GM12891 (cell line): ENCODE results near the gene FAM53A.

ENCODE experiments used
- POLR2A ChIP-seq: IDR thresholded peaks from 2 replicates; pipeline ENCODE4 v1.6.1; 2011; ENCODE audit warnings: low read depth, low read length, control low read depth
- POLR2AphosphoS5 ChIP-seq: IDR thresholded peaks from 2 replicates; pipeline ENCODE4 v1.6.1; 2011; ENCODE audit warnings: low read depth, low read length, control low read depth
- POU2F2 ChIP-seq: IDR thresholded peaks from 2 replicates; pipeline ENCODE4 v1.6.1; 2011; ENCODE audit warnings: low read depth, mild to moderate bottlenecking, control low read depth, low read length, moderate library complexity
- SPI1 ChIP-seq: IDR thresholded peaks from 2 replicates; pipeline ENCODE4 v1.6.1; 2011; ENCODE audit warnings: low read depth, low read length, control low read depth
- TAF1 ChIP-seq: IDR thresholded peaks from 2 replicates; pipeline ENCODE4 v1.6.1; 2011; ENCODE audit warnings: low read depth, low read length, control low read depth

- TF ChIP-seq POLR2A: no peak
- no peak for TF ChIP-seq TAF1
- no peak for TF ChIP-seq SPI1
- TF ChIP-seq POLR2AphosphoS5: no peak
- no peak for TF ChIP-seq POU2F2
These were observed 89.0 kb downstream of the FAM53A start for GRCh38 chr4:1594871-1595788.
